ENCODE measurements around the gene PAX3. TPM values are rescaled to one million over a fixed set of nuclear protein-coding genes. Genes with fewer than 3 reads are reported as not detected.

The PAX3 gene
- total RNA-seq, 2 donors from 2014 or later, result not detected

GRCh38 chr2:222301053-222301795 lies 2.4 kb upstream of the PAX3 start:
- Histone ChIP-seq H3K36me3 (replicated peaks in 1 of 2; ENCODE audit: insufficient read depth in 1 of 2, low read depth in 2 of 2) (no peaks in the 10 kb centered on the region), H3K4me1 (peaks cover 44% of the 10 kb centered on the region), H3K9me3 (no peaks in the 10 kb centered on the region), H3K27me3 (peaks cover 0 to 84% of the 10 kb centered on the region in 2 donors), H3K4me3 (no peak overlapping the region), H3K27ac (no peak overlapping the region)
- TF ChIP-seq POLR2A (IDR thresholded peaks at IDR 0.05), result no peak
- TF ChIP-seq, protein P1, sequence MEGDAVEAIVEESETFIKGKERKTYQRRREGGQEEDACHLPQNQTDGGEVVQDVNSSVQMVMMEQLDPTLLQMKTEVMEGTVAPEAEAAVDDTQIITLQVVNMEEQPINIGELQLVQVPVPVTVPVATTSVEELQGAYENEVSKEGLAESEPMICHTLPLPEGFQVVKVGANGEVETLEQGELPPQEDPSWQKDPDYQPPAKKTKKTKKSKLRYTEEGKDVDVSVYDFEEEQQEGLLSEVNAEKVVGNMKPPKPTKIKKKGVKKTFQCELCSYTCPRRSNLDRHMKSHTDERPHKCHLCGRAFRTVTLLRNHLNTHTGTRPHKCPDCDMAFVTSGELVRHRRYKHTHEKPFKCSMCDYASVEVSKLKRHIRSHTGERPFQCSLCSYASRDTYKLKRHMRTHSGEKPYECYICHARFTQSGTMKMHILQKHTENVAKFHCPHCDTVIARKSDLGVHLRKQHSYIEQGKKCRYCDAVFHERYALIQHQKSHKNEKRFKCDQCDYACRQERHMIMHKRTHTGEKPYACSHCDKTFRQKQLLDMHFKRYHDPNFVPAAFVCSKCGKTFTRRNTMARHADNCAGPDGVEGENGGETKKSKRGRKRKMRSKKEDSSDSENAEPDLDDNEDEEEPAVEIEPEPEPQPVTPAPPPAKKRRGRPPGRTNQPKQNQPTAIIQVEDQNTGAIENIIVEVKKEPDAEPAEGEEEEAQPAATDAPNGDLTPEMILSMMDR (IDR thresholded peaks at IDR 0.05), result no peak
- no peak for DNase-seq
- intact Hi-C loops (cut with DNase I), result no loop called here
- no peak for ATAC-seq
- 5 to 7% methylated on average over 10 to 34 of the region's 34 CpGs for WGBS, 2 donors

DNA sequence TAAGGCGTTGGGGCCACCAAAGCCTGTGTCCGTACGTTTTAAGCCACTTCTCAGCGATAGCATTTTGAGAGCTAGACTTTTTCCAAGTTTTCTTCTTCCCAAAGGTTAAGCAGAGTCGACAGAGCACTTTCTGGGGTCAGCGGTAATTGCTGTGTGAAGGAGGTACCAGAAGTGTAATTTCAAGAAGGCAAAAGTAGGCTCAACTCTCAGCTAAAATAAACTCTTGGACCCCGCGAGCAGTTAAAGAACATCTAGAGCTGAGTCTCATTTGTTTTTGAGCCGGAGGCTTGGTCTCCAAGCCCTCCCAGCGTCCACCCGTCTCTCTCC lies 1.9 kb upstream of the PAX3 start:
- intact Hi-C loops (cut with DNase I), result no loop called here
- DNase-seq (no peak), ATAC-seq (no peak)
- no peaks in the 10 kb centered on the region for H3K9me3 ChIP-seq
- H3K4me3 ChIP-seq, result no peak overlapping the region
- no peak overlapping the region for H3K27ac ChIP-seq
- no peak for TF ChIP-seq POLR2A (IDR thresholded peaks at IDR 0.05)
- TF ChIP-seq, protein P1 (IDR thresholded peaks at IDR 0.05), result no peak
- 3 to 5% methylated on average over 10 to 11 of the region's 11 CpGs for WGBS, 2 donors
- H3K4me1 ChIP-seq, result peaks cover 43% of the 10 kb centered on the region
- no peaks in the 10 kb centered on the region for H3K36me3 ChIP-seq (replicated peaks in 1 of 2; ENCODE audit: insufficient read depth in 1 of 2, low read depth in 2 of 2)
- peaks cover 0 to 79% of the 10 kb centered on the region in 2 donors for H3K27me3 ChIP-seq

DNA sequence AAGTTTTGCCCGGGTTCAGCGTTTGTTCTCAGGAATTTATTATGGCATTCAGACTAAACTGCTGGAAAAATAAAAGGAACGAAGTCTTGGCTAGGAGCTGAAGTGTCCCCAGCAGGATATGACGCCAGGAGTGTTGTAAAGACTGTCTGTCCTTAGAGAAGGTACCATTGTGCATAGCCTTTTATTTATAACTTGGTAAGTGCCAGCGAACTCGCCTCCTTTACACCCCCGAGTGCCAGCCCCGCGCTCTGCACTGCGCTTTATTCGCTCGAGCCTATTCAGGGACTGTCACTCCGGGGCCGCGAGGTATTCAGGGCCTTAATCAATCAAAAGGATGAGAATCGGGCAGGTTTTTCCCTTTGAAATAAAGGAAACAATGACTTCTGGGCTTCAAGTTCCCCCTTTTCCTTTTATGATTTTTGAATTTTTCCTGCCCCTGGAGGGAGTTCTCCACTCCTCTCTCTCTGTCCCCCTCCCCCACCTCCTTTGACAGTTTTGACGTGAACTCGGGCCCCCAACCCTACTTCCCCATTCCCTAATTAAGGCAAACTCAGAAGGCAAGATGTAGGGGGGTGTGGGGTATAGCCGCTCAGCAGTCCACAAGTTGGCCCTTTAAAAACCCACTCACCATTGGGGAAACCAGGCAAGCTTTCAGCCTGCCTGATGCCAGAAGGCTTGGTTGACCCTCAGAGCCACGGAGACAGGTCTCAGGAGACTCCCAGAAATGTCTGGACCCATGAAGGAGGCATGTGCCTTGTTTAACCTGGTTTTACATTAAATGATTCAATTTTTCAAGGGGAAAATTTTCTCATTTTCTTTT lies 1.3 kb upstream of the PAX3 start:
- ATAC-seq (no peak), DNase-seq (no peak)
- peaks cover 0 to 79% of the 10 kb centered on the region in 2 donors for H3K27me3 ChIP-seq
- H3K27ac ChIP-seq, result no peak overlapping the region
- peaks cover 43% of the 10 kb centered on the region for H3K4me1 ChIP-seq
- H3K4me3 ChIP-seq, result no peak overlapping the region
- H3K36me3 ChIP-seq (replicated peaks in 1 of 2; ENCODE audit: insufficient read depth in 1 of 2, low read depth in 2 of 2), result no peaks in the 10 kb centered on the region
- WGBS, 2 donors, result 5 to 9% methylated on average over 20 of the region's 20 CpGs
- no peaks in the 10 kb centered on the region for H3K9me3 ChIP-seq
- TF ChIP-seq, protein P1 (IDR thresholded peaks at IDR 0.05), result no peak
- intact Hi-C loops (cut with DNase I), result no loop called here

DNA sequence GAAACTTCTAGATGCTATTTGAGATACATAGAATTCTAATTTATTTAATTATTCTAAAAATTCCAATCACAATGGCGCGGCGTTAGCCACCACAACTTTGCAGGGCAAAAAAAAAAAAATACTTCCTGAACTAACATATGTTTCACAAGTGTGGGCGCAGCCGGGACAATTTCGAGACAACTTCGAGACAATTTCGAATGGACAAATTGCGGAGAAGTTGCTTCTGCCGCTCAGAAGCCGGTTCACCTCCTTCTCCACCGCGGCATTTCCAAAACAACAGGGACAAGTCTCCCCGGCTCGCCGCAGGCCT lies 842 bp downstream of the PAX3 start:
- WGBS, 2 donors, result 7 to 12% methylated on average over 16 of the region's 16 CpGs
- Histone ChIP-seq H3K36me3 (replicated peaks in 1 of 2; ENCODE audit: insufficient read depth in 1 of 2, low read depth in 2 of 2) (no peaks in the 10 kb centered on the region), H3K4me3 (no peak overlapping the region), H3K27ac (no peak overlapping the region), H3K4me1 (peaks cover 40% of the 10 kb centered on the region), H3K27me3 (peaks cover 0 to 71% of the 10 kb centered on the region in 2 donors), H3K9me3 (no peaks in the 10 kb centered on the region)
- DNase-seq (no peak), ATAC-seq (no peak)
- intact Hi-C loops (cut with DNase I), result no loop called here
- TF ChIP-seq, protein P1 (IDR thresholded peaks at IDR 0.05), result no peak
- TF ChIP-seq POLR2A (IDR thresholded peaks at IDR 0.05), result no peak

Measured in body of pancreas (tissue), 4 donors.